ENCODE measurements around the gene SEC31B. TPM values are rescaled to one million over a fixed set of nuclear protein-coding genes. Genes with fewer than 3 reads are reported as not detected.

SEC31B gene
- 0.97 and 2.0 TPM in 2 replicates for total RNA-seq

GRCh38 chr10:100519311-100520051 is at the start of gene SEC31B:
Gene SEC31B, minus strand, starts transcription at chr10:100519861. Its CDS starts 2,909 bp downstream, at chr10:100516952.

DNA sequence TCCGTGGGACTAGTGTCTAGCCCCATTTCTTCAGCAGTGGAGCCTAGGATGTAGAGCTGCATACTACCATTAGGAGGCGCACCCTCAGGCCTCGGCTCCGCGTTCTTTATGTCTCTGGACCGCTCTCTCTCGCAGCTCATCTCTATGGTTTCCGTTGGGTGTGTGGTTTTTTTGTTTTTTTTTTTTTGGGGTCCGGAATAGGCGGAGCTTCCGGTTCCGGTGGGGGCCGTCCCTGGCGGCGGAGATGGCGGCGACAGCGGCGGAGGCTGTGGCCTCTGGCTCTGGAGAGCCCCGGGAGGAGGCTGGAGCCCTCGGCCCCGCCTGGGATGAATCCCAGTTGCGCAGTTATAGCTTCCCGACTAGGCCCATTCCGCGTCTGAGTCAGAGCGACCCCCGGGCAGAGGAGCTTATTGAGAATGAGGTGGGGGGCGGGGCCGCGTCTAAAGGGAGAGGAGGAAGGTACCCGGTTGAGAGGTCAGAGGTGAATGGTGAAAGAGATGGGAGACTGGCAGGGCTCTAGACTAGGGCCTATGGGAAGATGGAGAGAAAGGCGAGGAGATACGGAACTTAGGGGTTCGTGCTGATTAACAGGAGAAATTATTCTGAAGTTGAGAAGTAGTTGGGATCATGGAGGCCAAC is 16.2 kb upstream of the SEC31B start, which contains the start of gene HIF1AN:
Gene HIF1AN, plus strand, starts transcription at position 229 of the 639 bp plus-strand sequence. Its CDS starts 16 bp downstream, at position 245.

DNA sequence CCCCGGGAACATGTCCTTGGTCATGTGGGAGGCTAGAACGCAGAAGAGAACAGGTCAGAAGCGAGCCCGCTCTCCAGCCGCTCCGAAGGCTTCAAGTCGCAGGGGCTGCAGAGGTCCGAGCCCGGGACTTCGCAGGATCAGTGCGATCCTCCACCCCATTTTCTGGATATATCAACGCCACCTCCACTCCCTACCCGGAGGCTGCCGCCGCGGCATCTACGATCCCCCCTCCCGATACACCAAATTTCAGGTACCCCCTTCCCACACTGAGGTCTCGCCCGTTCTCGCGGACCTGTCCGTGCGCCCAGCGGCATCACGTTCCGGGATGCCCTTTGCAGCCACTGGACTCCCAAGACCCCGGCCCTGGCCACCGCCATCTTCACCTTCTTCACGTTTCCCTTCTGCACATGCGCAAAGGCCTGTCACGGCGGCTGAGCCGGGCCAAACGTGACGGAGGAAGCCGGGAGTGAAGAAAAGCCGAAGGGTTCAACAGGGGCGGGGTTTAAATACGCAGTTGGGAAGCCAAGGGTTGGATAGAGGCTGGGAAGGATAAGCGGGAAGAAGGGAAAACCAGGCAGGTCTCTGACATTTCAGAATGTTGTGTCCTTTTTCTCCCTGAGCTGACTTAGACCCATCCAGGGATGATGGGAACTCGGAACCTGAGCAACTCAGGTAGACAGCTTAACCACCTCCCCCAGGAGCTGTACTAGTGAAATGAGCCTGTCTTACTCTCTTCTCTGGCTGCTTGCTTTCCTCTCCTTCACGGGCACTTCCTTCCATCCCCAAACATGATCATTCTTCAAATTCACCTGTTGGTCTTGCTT is 10.0 kb upstream of the SEC31B start, which contains the start of gene NDUFB8:
Gene NDUFB8, minus strand, starts transcription at position 397 of the 824 bp plus-strand sequence. Its CDS starts 20 bp downstream, at position 377.

DNA sequence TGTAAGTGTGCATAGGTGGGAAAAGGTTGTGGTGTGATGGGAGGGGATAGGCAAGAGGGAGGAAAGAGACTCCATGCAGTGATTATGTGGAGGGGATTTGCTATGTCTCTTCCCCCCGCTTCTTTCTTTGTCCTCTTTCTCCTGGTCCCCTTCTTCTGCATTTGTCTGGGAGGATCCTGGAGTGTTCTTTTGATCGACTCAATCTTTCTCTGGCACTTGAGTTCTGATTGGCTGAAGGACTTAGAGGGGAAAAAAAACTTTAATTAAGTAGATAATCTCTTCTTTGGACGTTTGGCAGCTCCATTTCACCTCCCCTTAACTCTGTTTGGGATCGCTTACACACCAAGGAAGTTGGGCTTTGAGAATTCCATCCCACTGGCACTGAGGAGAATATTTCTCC is 57.0 kb downstream of the SEC31B start, which contains the start of gene WNT8B:
Gene WNT8B, plus strand, starts transcription at position 301 of the 400 bp plus-strand sequence. CDS start 160 bp downstream, outside the sequence.

Other genes with a start within 250 kb of the SEC31B start
- 56.5 and 65.9 TPM in 2 replicates for gene BLOC1S2, start 233.2 kb downstream of the SEC31B start, total RNA-seq
- gene PKD2L1, start 189.6 kb downstream of the SEC31B start, total RNA-seq: not detected in 2 replicates
- gene SCD, start 172.6 kb downstream of the SEC31B start, total RNA-seq: 99.4 and 146 TPM in 2 replicates
- not detected in 2 replicates for gene WNT8B, start 56.9 kb downstream of the SEC31B start, total RNA-seq
- 171 and 213 TPM in 2 replicates for gene NDUFB8, start 10.0 kb upstream of the SEC31B start, total RNA-seq
- 6.5 and 6.7 TPM in 2 replicates for gene HIF1AN, start 16.1 kb upstream of the SEC31B start, total RNA-seq
- not detected in 2 replicates for gene PAX2, start 225.7 kb upstream of the SEC31B start, total RNA-seq

All from epithelial cell of umbilical artery (primary cell).